DMS53 treated with DMSO at 0.1 percent for 48 hours (cell line): ENCODE results near the gene MCU.
"Not testable (repeated sequence)": the region's sequence is repeated elsewhere in the genome, so short reads cannot be mapped to it uniquely, and the experiment has no call there.

Experiments used
- DNase-seq: peaks from one replicate; lab custom pipeline; 2025; ENCODE audit not compliant: unreplicated experiment; lab: John Stamatoyannopoulos, UW

MCU gene

DNA sequence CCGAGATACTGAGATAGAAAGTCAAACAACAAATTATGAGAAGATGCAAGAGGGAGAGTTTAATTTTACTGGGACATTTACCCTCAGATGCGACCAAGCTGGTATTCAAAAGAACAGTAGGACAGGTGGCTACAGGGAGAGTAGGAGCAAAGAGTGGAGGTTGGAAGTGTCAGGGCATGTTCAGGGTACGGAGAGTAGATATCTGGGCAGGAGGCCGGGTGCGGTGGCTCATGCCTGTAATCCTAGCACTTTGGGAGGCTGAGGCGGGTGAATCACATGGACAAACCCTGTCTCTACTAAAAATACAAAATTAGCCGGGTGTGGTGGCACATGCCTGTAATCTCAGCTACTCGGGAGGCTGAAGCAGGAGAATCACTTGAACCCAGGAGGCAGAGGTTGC is 5.5 kb upstream of the MCU start:
- not testable (repeated sequence) for DNase-seq

DNA sequence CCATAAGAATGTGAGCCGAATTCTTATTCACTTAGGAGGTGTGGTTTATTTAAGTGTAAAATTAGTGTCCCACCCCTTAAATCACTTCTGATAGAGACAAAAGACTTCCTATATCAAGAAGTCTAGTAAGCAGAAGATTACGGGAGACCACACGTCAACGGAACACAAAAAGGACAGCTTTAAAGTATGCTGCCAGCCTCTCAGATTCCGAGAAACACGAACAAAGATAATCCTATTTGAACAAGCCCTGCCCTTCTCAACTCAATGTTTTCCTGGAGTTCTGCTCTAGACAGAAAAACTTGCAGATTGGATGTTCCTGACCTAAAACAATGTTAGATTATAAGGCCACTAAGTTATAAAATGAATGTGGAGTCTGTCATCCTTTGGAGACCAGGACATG is 4.9 kb upstream of the MCU start:
- no peak for DNase-seq

DNA sequence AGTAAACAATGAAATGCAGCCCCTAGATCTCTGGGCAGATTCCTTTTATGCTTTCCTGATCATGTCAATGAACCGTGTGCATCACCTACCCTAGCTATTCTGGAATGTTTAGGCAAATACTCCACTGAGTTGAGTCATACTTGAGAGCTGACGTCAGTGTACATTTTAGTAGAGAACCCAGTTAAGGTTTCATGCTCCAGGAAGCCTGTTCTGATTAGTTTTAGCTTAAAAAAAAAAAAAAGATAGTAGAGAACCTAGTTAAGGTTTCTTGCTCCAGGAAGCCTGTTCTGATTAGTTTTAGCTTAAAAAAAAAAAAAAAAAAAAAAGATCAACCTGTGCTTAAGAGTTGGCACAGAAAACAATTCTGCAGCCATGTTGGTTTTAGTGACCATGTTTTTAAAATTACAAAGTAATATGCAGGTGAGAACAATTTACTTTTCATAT is 3.7 kb upstream of the MCU start:
- DNase-seq, result peak; percentile 94

DNA sequence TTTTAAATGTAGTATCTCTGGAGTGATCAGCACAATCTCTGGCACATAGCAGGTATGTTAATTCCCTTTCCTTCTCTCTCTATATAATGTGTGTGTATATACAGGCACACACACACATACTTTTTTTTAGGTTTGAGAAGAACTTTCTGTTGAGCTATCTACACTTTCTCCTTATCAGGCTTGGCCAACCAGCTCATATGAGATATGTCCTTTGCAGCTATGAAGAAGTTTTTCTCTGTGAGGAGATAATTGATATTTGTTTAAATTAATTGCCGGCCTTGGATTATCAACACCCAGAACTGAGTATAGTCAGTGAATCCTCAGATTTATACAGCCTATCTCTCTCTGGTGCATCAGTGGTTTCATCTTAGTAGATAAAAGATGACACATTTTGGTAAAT is 2.3 kb upstream of the MCU start:
- no peak for DNase-seq

DNA sequence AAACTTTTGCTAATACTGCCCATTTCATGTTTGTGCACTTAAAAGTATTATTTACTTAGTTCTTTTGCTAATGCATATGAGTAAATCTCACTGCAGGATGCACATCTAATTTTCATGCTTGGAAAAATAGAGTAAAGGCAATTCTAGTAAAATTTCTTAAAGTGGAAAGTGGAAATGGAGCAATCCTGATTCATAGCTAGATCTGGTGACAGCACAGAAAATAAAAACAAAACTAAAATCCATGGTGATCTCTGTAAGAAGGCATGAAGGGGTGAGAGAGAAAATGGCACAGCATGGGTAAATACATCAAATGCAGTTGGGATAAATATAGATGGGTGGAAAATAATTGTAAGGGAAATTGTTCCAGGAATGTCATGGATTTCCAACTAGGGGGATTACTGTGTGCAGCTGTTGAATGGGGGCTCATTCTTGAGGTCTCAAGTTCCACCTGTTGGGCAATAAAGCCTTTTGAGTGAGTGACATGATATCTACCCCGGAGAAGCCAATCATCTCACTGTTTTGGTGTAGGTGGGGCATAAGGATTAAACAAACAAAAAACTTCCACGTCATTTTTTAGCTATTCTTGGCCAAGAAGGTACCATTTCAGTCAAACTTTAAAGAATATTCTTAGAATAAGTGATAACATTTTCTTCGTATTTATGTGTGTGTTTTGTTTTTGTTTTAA is 1.7 kb upstream of the MCU start:
- no peak for DNase-seq

DNA sequence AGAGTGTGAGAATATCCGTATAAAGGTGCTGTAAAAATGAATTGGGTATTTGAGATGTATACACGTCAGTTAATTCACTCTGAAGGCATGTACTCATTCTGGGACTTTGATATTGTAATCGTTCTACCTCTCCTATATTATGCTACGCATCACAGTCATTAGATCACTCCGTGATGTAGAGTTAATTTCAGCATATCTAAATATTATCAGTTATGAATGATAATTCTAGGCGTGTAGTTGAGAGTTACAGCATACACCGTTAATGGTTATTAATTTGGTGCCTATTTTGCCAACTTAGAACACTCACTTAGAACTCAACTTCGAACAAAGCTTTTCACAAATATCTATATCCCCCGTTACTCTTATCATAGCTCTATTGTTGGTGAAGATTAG is 477 bp upstream of the MCU start:
- DNase-seq, result no peak

DNA sequence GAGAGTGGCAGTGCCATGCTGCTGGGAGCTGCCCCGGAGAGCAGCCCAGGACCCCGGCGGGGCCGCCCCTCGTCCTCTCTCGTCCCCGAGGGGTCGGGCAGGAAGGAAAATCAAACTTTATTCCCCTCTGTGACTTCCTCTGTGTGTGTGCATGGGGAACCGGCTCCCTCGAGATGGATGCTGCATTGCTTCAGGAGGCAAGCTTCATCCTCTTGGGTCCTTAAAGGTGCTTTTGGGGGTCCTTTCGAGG is 726 bp downstream of the MCU start:
- DNase-seq, result no peak

DNA sequence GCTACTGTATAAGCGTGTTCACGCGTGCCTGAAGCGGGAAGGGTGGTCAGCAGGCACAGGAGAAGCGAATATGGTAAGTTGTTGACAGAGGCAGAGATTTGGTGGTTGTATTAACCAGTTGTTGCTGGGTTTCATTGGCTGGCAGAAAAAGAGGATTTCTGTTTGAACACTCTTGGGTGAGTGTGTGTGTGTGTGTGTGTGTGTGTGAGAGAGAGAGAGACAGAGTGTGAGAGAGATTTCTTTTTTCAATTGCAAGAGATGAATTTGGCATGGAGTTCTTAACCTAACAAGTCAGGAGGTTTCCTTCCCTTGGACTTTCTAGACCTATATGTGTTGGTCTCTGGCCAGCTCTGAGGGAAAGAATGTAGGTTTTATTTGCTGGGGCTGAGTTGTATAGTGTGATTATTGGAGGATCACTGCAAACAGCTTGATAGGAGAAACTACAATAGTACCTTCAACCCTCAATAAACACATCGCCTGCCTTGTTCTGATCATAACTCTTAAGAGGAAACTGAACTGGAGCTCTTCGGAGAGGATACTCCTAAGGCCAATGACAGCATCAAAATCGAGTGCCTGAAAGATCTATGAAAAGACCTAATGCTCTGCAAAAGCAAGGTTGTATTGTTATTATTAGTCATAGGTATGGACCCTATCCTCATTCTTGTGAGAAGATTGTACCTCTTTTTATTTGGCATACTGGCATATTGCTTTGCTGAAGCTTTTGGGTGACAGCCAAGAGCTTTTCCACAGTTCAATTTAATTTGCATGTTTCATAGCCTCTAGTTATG is 1.2 kb downstream of the MCU start:
- DNase-seq, result no peak

DNA sequence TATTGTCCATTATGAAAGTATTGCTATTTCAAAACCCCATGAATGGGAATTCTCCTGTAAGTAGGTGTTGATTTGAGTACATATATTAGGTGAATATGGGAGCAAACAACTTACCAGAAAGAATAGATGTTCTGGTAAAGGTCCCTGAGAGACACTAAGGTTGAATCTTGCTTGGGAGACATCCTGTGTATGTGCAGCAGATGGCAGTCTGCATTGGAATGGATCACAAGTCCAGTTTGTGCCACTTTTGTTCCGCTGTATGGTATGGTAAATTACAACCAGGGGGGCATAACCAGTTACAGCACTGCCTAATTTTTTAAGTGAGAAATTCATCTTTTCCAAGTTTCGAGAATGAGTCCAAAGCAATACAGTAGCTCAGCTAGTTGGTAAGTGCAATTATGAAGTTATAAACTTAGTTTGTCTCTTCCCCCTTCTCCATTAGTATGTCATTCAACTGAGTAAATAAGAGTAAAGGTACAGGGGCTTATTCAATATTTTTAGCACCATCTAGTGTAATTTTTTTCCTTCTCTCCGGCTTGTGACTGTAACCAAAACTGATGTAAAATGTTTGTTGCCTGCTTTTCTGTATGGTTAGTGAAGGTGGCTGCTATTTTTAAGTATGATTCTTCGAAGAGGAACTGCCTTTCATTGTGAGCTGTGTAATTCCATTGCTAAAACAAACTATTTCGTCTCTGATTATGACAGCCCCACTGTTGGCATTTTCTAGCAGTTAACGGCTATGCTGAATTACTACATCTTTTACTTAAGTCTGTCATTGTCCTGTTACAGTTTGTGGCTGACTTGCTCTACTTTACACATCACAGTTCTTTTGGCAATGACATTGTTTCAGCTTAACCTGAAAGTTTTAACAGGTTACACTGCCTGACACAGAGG is 2.8 kb downstream of the MCU start:
- DNase-seq, result no peak

DNA sequence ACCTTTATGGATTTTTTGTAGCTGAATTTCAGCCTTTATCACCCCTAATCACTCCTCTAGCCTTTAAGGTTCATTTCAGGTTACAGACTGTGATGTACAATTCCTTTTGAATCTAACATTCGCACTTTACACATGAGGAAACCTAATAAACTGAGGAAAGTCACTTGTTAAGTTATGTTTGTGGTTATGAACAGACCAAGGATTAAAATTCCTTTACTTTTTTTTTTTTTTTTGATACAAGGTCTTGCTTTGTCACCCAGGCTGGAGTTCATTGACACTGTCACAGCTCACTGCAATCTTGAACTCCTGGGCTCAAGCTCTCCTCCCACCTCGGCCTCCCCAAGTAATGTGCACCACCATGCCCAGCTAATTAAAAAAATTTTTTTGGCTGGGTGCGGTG is 3.6 kb downstream of the MCU start:
- no peak for DNase-seq

DNA sequence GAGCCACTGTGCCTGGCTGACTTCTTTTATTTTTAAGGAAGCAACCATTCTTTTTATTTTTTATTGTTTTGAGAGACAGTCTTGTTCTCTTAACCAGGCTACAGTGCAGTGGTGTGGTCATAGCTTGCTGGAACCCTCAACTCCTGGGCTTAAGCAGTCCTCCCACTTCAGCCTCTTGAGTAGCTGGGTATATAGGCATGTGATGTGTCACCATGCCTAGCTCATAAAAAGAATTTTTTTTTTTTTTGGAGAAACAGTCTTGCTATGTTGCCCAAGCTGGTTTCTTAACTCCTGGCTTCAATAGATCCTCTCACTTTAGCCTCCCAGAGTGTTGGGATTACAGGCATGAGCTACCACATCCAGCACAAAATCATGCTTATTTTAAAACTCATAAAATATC is 5.8 kb downstream of the MCU start:
- DNase-seq, result no peak

DNA sequence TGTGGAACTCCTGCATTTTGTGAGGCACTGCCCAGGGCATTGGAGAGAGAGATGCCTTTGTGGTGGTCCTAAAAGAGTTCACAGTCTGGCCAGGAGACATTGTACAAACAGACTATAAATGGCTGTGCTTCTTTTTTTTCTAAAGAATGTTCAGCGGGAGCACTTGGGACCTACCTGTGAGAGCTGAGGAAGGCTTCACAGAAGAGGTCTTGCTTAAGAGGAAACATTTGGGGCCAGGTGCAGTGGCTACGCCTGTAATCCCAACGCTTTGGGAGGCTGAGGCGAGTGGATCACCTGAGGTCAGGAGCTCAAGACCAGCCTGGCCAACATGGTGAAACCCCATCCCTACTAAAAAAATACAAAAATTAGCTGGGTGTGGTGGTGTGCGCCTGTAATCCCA is 10.5 kb downstream of the MCU start:
- not testable (repeated sequence) for DNase-seq

DNA sequence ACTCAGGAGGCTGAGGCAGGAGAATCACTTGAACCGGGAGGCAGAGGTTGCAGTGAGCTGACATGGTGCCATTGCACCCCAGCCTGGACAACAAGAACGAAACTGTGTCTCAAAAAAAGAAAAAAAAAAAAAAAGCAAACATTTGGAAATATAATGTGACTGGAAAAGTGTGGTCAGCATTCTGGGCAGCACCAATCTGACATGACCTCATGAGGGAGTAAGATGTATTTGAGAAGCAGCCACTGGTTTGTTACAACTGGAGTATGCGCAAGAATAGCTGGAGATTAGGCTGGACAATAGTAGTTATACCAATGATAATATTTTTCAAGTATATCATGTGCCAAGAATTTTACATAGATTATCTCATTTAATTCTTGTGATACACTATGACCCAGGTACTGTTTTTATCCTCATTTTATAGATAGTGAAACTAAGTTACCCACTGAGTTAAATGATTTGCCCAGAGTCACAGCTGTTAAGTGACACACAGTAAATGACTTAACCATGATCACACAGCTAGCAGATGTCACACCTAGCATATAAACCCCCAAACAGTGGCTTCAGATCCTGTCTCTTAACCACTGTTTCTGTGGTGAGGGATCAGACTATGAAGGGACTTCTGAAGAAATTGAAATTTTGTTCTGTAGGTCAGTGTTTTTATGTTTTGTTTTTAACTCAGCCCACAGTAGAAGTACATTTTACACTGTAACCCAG is 11.1 kb downstream of the MCU start:
- no peak for DNase-seq

DNA sequence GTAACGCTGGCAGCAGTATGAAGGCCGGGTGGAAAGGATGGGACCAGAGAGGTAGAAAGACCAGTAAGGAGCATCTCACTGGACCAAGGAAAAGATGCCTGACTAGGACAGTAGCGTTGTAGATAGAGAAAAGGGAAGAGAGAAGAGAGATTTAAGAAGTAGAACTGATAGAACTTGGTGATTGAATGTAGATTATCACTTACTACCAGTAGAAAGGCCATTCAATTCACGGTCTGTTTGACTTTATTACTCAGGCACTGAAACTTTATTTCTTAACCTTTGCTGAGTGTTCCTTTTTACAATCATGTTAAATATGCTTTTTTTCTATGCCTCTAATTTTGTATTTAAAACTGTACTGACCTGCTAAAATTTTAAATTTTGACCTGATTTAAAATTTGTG is 12.2 kb downstream of the MCU start:
- no peak for DNase-seq

DNA sequence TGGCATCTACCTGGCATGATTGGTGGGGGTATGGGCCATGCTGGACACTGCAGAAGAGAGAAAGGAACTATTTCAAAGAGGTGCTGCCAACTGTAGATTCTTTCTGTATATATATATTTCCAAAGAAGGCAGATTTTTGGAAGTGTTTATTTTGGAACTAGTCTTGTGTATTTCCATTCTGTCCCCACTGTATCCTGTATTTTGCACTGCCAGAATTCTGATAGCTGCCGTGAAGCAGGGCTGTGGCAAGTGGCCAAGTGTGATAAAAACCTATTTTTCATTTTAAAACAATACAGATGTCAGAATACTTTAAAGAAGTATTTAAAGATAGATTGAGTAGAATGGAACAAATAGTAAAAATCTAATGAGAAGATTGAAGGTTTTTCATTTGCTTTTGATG is 17.1 kb downstream of the MCU start:
- DNase-seq, result no peak

DNA sequence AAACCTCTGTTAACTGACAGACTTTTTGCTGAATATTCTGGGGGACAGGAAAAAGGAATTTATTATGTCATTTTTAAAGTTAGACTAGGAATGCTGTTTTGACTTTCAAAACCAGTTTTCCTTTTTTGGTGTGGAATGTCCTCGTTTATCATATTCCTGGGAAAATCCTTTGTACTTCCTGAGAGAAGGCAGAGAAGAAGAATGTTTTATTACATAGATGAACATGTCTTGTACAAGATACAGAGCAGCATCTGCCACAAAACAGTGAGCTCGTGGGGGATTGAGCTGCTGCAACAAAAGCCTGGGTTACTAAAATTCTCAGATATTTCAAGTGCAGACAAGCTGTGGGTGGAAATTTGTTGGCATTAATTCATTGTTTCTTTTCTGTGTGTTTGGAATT is 20.2 kb downstream of the MCU start:
- no peak for DNase-seq

DNA sequence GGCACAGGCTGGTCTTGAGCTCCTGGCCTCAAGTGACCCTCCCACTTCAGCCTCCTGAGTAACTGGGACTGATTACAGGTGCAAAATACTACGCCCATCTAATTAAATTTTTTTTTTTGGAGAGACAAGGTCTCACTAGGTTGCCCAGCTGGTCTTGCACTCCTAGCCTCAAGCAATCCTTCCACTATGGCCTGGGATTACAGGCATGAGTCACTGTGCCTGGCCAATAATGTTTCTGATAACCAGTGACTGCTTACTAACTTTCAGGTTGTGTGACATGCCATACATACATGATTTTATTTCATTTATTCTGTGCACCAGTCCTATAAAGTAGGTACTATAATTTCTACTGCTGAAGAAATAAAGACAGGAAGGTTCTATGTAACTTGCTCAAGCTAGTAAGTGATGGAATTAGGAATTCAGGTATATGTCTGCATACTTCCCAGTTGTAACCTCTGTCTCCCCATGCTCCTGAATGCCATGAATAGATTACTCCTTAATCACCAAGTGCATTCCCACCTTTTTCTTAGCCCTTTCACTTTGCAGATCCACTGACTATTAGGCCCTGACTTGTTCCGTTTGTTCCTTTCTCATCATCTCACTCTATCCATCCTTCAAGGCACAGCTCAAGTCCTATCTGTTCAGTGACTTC is 28.1 kb downstream of the MCU start:
- DNase-seq, result no peak

DNA sequence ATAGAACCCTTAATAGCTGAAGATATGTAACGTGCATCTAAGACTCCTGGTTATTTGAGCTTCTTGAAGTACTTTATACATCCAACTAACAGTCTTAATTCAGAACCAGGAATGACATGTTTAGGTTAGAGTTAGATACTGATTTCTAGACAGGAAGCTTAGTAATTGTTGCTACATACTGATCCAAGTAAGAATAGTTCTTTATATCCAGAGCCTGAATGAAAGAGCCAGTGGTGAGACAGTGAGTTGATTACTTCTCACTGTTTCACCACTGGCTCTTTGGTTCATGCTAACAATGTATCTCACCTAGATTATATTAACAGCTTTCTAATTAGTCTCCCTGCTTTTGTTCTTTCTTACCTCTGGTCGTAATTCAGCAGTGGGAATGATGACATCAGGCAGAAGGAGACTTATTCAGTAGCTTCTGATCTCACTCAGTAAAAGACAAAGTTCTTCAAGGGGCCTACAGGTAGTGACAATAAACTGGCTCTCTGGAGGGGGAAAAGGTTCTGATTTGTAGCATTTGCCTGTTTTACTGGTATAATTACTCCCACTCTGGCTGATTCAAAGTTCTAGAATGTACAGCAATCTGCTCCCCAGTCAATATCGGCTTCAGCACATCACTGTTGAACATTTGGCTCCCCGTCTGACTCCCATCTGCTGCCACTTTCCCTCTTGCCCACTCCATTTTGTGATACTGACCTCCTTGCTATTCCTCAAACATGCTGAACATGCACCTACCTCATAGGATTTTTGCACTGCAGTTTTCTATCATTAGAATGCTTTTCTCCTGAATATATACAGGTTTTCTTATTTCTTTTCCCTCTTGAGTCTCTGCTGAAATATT is 29.1 kb downstream of the MCU start:
- DNase-seq, result no peak

DNA sequence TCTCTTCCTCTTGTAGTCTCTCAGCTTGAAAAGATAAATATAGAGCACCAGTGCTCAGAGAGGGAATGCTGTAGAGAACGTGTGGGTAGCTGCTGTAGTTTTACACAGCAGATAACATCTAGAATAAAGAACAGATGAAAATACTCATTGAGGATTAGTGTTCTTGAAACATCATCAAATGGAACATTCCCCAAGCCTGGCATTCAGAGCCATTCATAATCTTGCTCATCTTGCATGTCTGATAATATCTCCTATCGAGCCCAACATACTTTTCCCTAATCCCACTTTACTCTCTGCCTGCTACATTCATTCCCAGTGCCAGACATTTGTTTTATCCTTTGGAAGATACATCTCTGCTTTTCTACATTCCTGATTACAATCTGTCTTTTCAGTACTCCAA is 35.2 kb downstream of the MCU start:
- no peak for DNase-seq

DNA sequence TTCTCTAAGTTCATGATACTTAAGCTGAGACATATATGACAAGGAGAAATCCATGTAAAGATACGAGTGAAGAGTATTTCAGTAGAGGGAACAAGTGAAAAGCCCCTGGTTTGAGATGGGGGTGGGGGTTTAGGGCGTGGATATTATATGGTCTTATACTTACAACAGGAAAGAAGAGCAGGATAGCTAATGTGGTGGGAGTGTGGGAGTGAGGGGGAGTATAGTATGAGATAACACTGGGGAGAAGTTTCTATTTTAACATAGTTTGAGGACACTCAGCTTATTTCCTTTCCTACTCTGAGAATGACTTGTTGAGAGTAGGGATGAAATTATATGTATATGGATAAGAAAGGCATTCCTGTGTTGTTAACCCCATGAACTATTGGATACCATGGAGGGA is 36.5 kb downstream of the MCU start:
- no peak for DNase-seq
